Pulmonary artery endothelial cell (primary cell): Measurements from ENCODE around the gene CYP8B1. TPM values are rescaled to one million over a fixed set of nuclear protein-coding genes. Genes with fewer than 3 reads are reported as not detected.

Experiments used
- DNase-seq: peaks from one replicate; pipeline ENCODE4 v3.0.0-alpha.2; 2011; ENCODE audit warnings: low read depth, low spot score
- total RNA-seq: library from RNA; depleted of rRNA; stranded (reverse); fragments of >200 nt; gene quantifications from 2 replicates; pipeline ENCODE4 v1.2.3, GENCODE V29; 2014

The CYP8B1 gene
- total RNA-seq, 1 donor from 2014 or later, result not detected

GRCh38 chr3:42827654-42828053 lies 48.0 kb downstream of the CYP8B1 start:
- DNase-seq, result no peak

- no peak for DNase-seq
Observed at GRCh38 chr3:42827023-42827422, 48.7 kb downstream of the CYP8B1 start.

GRCh38 chr3:42826141-42826540 lies 49.5 kb downstream of the CYP8B1 start:
- DNase-seq, result no peak

- DNase-seq, result no peak
Observed at GRCh38 chr3:42823351-42823750, 52.3 kb downstream of the CYP8B1 start.

- DNase-seq, result no peak
Observed at GRCh38 chr3:42822828-42823227, 52.9 kb downstream of the CYP8B1 start.

Other genes starting within 250 kb of the CYP8B1 start
- 17.3 and 22.4 TPM in 2 replicates for gene ZBTB47, start 222.2 kb downstream of the CYP8B1 start, total RNA-seq
- not detected in 2 replicates for gene KLHL40, start 190.3 kb downstream of the CYP8B1 start, total RNA-seq
- gene HHATL, start 173.1 kb downstream of the CYP8B1 start, total RNA-seq, result not detected in 2 replicates
- 0.07 and 0.33 TPM in 2 replicates for gene CCDC13, start 102.6 kb downstream of the CYP8B1 start, total RNA-seq
- 139 and 144 TPM in 2 replicates for gene HIGD1A, start 71.4 kb downstream of the CYP8B1 start, total RNA-seq
- not detected in 2 replicates for gene ACKR2, start 66.4 kb downstream of the CYP8B1 start, total RNA-seq
- gene ZNF662, start 30.3 kb upstream of the CYP8B1 start, total RNA-seq, result 1.3 and 1.4 TPM in 2 replicates
- gene GASK1A, start 103.4 kb upstream of the CYP8B1 start, total RNA-seq, result under 0.01 and 0.04 TPM in 2 replicates
- 6.5 and 6.9 TPM in 2 replicates for gene POMGNT2, start 230.2 kb upstream of the CYP8B1 start, total RNA-seq